ENCODE data around the gene NOTCH1. TPM values are rescaled to one million over a fixed set of nuclear protein-coding genes. Genes with fewer than 3 reads are reported as not detected.

The NOTCH1 gene
- total and polyA plus RNA-seq, 8 donors = 1.4 to 338 (median 19.1) TPM

DNA sequence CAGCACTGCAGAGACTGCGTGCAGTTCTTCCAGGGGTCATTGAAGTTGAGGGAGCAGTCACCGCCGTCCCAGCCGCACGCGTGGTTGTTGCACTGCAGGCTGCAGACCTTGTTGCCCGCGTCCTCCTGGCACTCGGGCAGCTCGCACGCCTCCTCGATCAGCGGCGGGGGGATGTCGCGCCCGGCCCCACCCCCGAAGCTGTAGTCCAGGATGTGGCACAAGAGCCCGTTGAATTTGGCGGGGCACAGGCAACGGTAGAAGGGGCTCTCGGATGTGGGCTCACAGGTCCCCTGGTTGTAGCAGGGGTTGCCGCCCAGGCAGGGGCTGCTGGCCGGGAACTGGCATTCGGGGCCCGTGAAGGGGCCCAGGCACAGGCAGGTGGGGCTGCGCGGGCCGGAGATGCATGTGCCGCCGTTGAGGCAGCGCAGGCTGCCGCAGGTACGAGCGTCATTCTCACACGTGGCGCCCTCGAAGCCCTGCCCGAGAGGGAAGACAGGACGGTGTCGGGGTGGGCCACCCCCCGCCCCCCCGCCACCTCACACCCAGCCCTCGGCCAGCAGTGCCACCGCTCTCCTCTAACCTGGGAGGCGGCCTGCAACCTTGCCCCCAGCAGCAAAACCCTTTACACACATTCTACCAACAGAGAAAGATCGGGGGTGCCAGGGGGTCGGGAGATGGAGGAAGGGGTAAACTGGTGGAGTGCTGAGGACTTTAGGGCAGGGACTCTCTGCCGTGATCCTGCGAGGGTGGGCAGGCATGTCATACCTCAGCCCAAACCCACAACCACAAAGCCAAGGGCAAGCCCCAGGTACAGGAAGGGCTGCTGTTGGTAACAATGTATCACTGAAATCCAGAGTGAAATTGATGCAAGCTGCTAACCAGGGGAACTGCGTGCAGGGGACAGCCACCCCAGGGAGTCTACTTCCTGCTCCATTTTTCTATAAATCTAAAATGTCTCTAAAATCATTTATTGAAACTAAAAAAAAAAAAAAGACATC lies 40.1 kb downstream of the NOTCH1 start:
- Histone ChIP-seq H3K9me3 (no peaks in the 10 kb centered on the region), H3K36me3 (peaks cover 91 to 100% (median 100%) of the 10 kb centered on the region in 4 donors), H3K27me3 (no peaks in the 10 kb centered on the region), H3K27ac (no peak overlapping the region), H3K4me1 (no peaks in the 10 kb centered on the region), H3K4me3 (no peak overlapping the region)
- intact Hi-C loops (cut with DNase I; ENCODE audit: low total_unique reads) = no loop called here
- TF ChIP-seq POLR2AphosphoS5 (IDR thresholded peaks at IDR 0.05) = no peak
- TF ChIP-seq EP300 (IDR thresholded peaks at IDR 0.05) = no peak
- TF ChIP-seq POLR2A (IDR thresholded peaks at IDR 0.05) = no peak
- TF ChIP-seq CTCF (IDR thresholded peaks at IDR 0.05) = no peak
- 87 to 95% (median 93%) methylated on average over 30 to 51 of the region's 51 CpGs for WGBS, 5 donors
- no peak for DNase-seq

GRCh38 chr9:136504512-136505348 lies 41.1 kb downstream of the NOTCH1 start:
- intact Hi-C loops (cut with DNase I; ENCODE audit: low total_unique reads) = no loop called here
- 94 to 97% (median 95%) methylated on average over 33 to 68 of the region's 68 CpGs for WGBS, 5 donors

DNA sequence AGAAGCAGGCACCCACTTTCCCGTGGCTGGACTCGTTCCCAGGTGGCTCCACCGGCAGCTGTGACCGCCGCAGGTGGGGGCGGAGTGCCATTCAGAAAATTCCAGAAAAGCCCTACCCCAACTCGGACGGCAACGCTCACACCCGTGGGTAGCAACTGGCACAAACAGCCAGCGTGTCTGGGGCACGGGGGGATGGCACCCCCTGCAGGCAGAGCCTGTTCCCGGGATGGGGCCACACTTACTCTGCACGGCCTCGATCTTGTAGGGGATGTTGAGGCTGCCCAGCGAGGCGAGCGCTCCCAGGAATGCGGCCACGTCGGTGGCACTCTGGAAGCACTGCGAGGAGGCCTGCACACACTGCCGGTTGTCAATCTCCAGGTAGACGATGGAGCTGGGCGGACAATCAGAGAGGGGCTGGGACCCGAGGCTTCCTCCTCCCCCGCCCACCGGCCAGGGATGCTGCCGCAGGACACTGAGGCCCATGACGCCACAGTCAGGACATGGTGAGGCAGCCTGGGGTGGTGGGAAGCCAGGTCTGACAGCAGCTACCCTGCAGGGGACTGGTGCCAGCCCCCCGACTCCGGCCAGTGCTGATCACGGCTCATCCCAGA lies 42.8 kb downstream of the NOTCH1 start:
- H3K36me3 ChIP-seq = peaks cover 92 to 100% (median 100%) of the 10 kb centered on the region in 4 donors
- intact Hi-C loops (cut with DNase I; ENCODE audit: low total_unique reads) = no loop called here
- H3K9me3 ChIP-seq = no peaks in the 10 kb centered on the region
- H3K4me1 ChIP-seq = no peaks in the 10 kb centered on the region
- no peaks in the 10 kb centered on the region for H3K27me3 ChIP-seq
- no peak for DNase-seq
- TF ChIP-seq POLR2A (IDR thresholded peaks at IDR 0.05) = no peak
- TF ChIP-seq CTCF (IDR thresholded peaks at IDR 0.05) = no peak
- no peak for TF ChIP-seq EP300 (IDR thresholded peaks at IDR 0.05)
- TF ChIP-seq POLR2AphosphoS5 (IDR thresholded peaks at IDR 0.05) = no peak
- 83 to 91% (median 87%) methylated on average over 20 to 33 of the region's 33 CpGs for WGBS, 5 donors
- H3K4me3 ChIP-seq = no peak overlapping the region
- no peak overlapping the region for H3K27ac ChIP-seq

More at GRCh38 chr9:136504512-136505348, 41.1 kb downstream of the NOTCH1 start:
- TF ChIP-seq POLR2A (IDR thresholded peaks at IDR 0.05) (no peak), EP300 (IDR thresholded peaks at IDR 0.05) (no peak), CTCF (IDR thresholded peaks at IDR 0.05) (no peak), POLR2AphosphoS5 (IDR thresholded peaks at IDR 0.05) (no peak)
- Histone ChIP-seq H3K36me3 (peaks cover 92 to 100% (median 100%) of the 10 kb centered on the region in 4 donors), H3K27me3 (no peaks in the 10 kb centered on the region), H3K9me3 (no peaks in the 10 kb centered on the region), H3K4me3 (no peak overlapping the region), H3K4me1 (no peaks in the 10 kb centered on the region), H3K27ac (no peak overlapping the region)
- DNase-seq = no peak

GRCh38 chr9:136502196-136502595 lies 43.7 kb downstream of the NOTCH1 start:
- peaks cover 90 to 100% (median 100%) of the 10 kb centered on the region in 4 donors for H3K36me3 ChIP-seq
- no peak overlapping the region for H3K27ac ChIP-seq
- no peaks in the 10 kb centered on the region for H3K4me1 ChIP-seq
- TF ChIP-seq POLR2A (IDR thresholded peaks at IDR 0.05) (no peak), POLR2AphosphoS5 (IDR thresholded peaks at IDR 0.05) (no peak), CTCF (IDR thresholded peaks at IDR 0.05) (no peak), EP300 (IDR thresholded peaks at IDR 0.05) (no peak)
- H3K4me3 ChIP-seq = no peak overlapping the region
- WGBS, 5 donors = 93 to 97% (median 97%) methylated on average over 22 to 38 of the region's 38 CpGs
- intact Hi-C loops (cut with DNase I; ENCODE audit: low total_unique reads) = no loop called here
- no peaks in the 10 kb centered on the region for H3K9me3 ChIP-seq
- no peak for DNase-seq
- H3K27me3 ChIP-seq = no peaks in the 10 kb centered on the region
